OCI-LY1 (cell line): ENCODE results near the gene INHBC.
"Not testable (repeated sequence)": the region's sequence is repeated elsewhere in the genome, so short reads cannot be mapped to it uniquely, and the experiment has no call there.

ENCODE experiments used
- H2AFZ ChIP-seq: fragments of 200-600 bp; sonication (generic), shearing (Covaris generic); 2 replicates; pipeline ENCODE4 v1.6.0; 2014; ENCODE audit warnings: antibody characterized with exemption, mild to moderate bottlenecking, low read length
- H3F3A ChIP-seq: fragments of 200-600 bp; sonication (generic), shearing (Covaris generic); 2 replicates; pipeline ENCODE4 v1.6.0; 2014; ENCODE audit warnings: mild to moderate bottlenecking, antibody characterized with exemption, low read length, moderate library complexity; ENCODE audit not compliant: insufficient read depth
- H3K27ac ChIP-seq: fragments of 200-600 bp; sonication (generic); 2 replicates; pipeline ENCODE4 v1.5.1; 2014; ENCODE audit warnings: low read length, mixed run types, mild to moderate bottlenecking, low read depth; ENCODE audit not compliant: poor library complexity, severe bottlenecking
- H3K27me3 ChIP-seq: fragments of 200-600 bp; sonication (generic); 2 replicates; pipeline ENCODE4 v1.6.0; 2014; ENCODE audit warnings: antibody characterized with exemption, mild to moderate bottlenecking, low read length, moderate library complexity; ENCODE audit not compliant: insufficient read depth
- H3K36me3 ChIP-seq: fragments of 200-600 bp; sonication (generic); 2 replicates; pipeline ENCODE4 v1.6.1; 2014; ENCODE audit warnings: mild to moderate bottlenecking, antibody characterized with exemption, low read length, moderate library complexity, mixed read lengths; ENCODE audit not compliant: insufficient read depth
- H3K4me1 ChIP-seq: fragments of 200-600 bp; sonication (generic); 2 replicates; pipeline ENCODE4 v1.5.1; 2014; ENCODE audit warnings: mild to moderate bottlenecking, low read length, moderate library complexity; ENCODE audit not compliant: insufficient read depth, severe bottlenecking
- H3K4me2 ChIP-seq: fragments of 200-600 bp; sonication (generic), shearing (Covaris generic); 2 replicates; pipeline ENCODE4 v1.6.1; 2014; ENCODE audit warnings: low read length
- H3K4me3 ChIP-seq: fragments of 200-600 bp; sonication (generic); 2 replicates; pipeline ENCODE4 v1.5.1; 2014; ENCODE audit warnings: low read length, low read depth, mild to moderate bottlenecking, mixed read lengths; ENCODE audit not compliant: poor library complexity, severe bottlenecking
- H3K79me2 ChIP-seq: fragments of 200-600 bp; shearing (Covaris generic); 2 replicates; pipeline ENCODE4 v1.6.1; 2016; ENCODE audit warnings: mixed run types, low read length, mixed read lengths; ENCODE audit not compliant: insufficient read depth
- H3K9ac ChIP-seq: fragments of 200-600 bp; sonication (generic), shearing (Covaris generic); 2 replicates; pipeline ENCODE4 v1.6.1; 2014; ENCODE audit warnings: mild to moderate bottlenecking, low read length, mixed read lengths
- H3K9me2 ChIP-seq: fragments of 200-600 bp; sonication (generic), shearing (Covaris generic); 2 replicates; pipeline ENCODE4 v1.6.1; 2014; ENCODE audit warnings: low read depth, mild to moderate bottlenecking, low read length, mixed read lengths
- H3K9me3 ChIP-seq: fragments of 200-600 bp; shearing (Covaris generic); 2 replicates; pipeline ENCODE4 v1.6.1; 2014; ENCODE audit warnings: low read length, mixed read lengths
- H4K20me1 ChIP-seq: fragments of 200-600 bp; sonication (generic), shearing (Covaris generic); 2 replicates; pipeline ENCODE4 v1.6.0; 2016; ENCODE audit warnings: mild to moderate bottlenecking, low read length; ENCODE audit not compliant: insufficient read depth
- CTCF ChIP-seq: fragments of 200-600 bp; sonication (generic), shearing (Covaris generic); IDR thresholded peaks from 2 replicates; pipeline ENCODE4 v1.5.1; 2017; ENCODE audit warnings: mild to moderate bottlenecking, antibody characterized with exemption, low read length, moderate library complexity, mixed read lengths
- EZH2 ChIP-seq: fragments of 200-600 bp; sonication (generic), shearing (Covaris generic); IDR thresholded peaks from 2 replicates; pipeline ENCODE4 v1.8.0; 2017; ENCODE audit warnings: borderline replicate concordance, mixed run types, mild to moderate bottlenecking, antibody characterized with exemption, low read length, moderate library complexity, mixed read lengths

INHBC gene

GRCh38 chr12:57395121-57395520, 39.5 kb upstream of the INHBC start:
- Histone ChIP-seq H3K27ac (no peak overlapping the region), H3K9ac (no peak overlapping the region), H3K9me2 (no peaks in the 10 kb centered on the region), H4K20me1 (no peaks in the 10 kb centered on the region), H3K36me3 (peaks cover 35% of the 10 kb centered on the region), H2AFZ (no peak overlapping the region), H3K4me1 (no peaks in the 10 kb centered on the region), H3K27me3 (no peaks in the 10 kb centered on the region), H3F3A (no peaks in the 10 kb centered on the region), H3K4me3 (no peak overlapping the region), H3K79me2 (no peaks in the 10 kb centered on the region; the same call in 1 of the 2 replicates), H3K9me3 (no peaks in the 10 kb centered on the region), H3K4me2 (no peak overlapping the region)
- TF ChIP-seq EZH2 (no peak), CTCF (no peak)

GRCh38 chr12:57397441-57397840, 37.1 kb upstream of the INHBC start:
- no peak overlapping the region for H3K9ac ChIP-seq
- H3K27me3 ChIP-seq = no peaks in the 10 kb centered on the region
- H3K4me2 ChIP-seq = no peak overlapping the region
- H3K4me1 ChIP-seq = peaks cover 4% of the 10 kb centered on the region
- no peaks in the 10 kb centered on the region for H3F3A ChIP-seq
- TF ChIP-seq EZH2 (no peak), CTCF (no peak)
- no peaks in the 10 kb centered on the region; the same call in 1 of the 2 replicates for H3K79me2 ChIP-seq
- no peaks in the 10 kb centered on the region for H4K20me1 ChIP-seq
- no peak overlapping the region for H3K4me3 ChIP-seq
- H3K9me2 ChIP-seq = no peaks in the 10 kb centered on the region
- H3K9me3 ChIP-seq = no peaks in the 10 kb centered on the region
- H3K27ac ChIP-seq = no peak overlapping the region
- H3K36me3 ChIP-seq = peaks cover 23% of the 10 kb centered on the region
- H2AFZ ChIP-seq = no peak overlapping the region

- not testable (repeated sequence) for H3K9ac ChIP-seq, H4K20me1 ChIP-seq, H2AFZ ChIP-seq, H3K4me3 ChIP-seq, H3K9me3 ChIP-seq, H3K4me2 ChIP-seq, H3F3A ChIP-seq, H3K27ac ChIP-seq, H3K79me2 ChIP-seq, H3K36me3 ChIP-seq, H3K4me1 ChIP-seq, H3K9me2 ChIP-seq, H3K27me3 ChIP-seq
Measured at GRCh38 chr12:57399718-57400463, 34.7 kb upstream of the INHBC start.

GRCh38 chr12:57401165-57401564, 33.4 kb upstream of the INHBC start:
- no peaks in the 10 kb centered on the region; the same call in 1 of the 2 replicates for H3K79me2 ChIP-seq
- H2AFZ ChIP-seq = no peak overlapping the region
- H3K9ac ChIP-seq = no peak overlapping the region
- no peaks in the 10 kb centered on the region for H3K27me3 ChIP-seq
- peaks cover 4% of the 10 kb centered on the region for H3K4me1 ChIP-seq
- no peak overlapping the region for H3K27ac ChIP-seq
- H3K36me3 ChIP-seq = no peaks in the 10 kb centered on the region
- H3K4me3 ChIP-seq = no peak overlapping the region
- H3K9me3 ChIP-seq = no peaks in the 10 kb centered on the region
- H4K20me1 ChIP-seq = no peaks in the 10 kb centered on the region
- H3K4me2 ChIP-seq = no peak overlapping the region
- H3F3A ChIP-seq = no peaks in the 10 kb centered on the region
- TF ChIP-seq EZH2 (no peak), CTCF (no peak)
- no peaks in the 10 kb centered on the region for H3K9me2 ChIP-seq

- H3K9ac ChIP-seq, H3K9me3 ChIP-seq, H4K20me1 ChIP-seq, H3K9me2 ChIP-seq, H3K4me2 ChIP-seq, H3K36me3 ChIP-seq, H3K27ac ChIP-seq, H3K4me1 ChIP-seq, H2AFZ ChIP-seq, H3K79me2 ChIP-seq, H3K4me3 ChIP-seq, H3F3A ChIP-seq, H3K27me3 ChIP-seq: not testable (repeated sequence)
Measured at GRCh38 chr12:57402156-57402555, 32.4 kb upstream of the INHBC start.
